GM19193 (cell line): ENCODE data around the gene CREG2.

Experiments used
- POLR2A ChIP-seq: IDR thresholded peaks from 4 replicates; pipeline ENCODE4 v1.6.1; 2011; ENCODE audit not compliant: insufficient read depth, insufficient read length; ENCODE audit errors: extremely low read depth

CREG2 gene

DNA sequence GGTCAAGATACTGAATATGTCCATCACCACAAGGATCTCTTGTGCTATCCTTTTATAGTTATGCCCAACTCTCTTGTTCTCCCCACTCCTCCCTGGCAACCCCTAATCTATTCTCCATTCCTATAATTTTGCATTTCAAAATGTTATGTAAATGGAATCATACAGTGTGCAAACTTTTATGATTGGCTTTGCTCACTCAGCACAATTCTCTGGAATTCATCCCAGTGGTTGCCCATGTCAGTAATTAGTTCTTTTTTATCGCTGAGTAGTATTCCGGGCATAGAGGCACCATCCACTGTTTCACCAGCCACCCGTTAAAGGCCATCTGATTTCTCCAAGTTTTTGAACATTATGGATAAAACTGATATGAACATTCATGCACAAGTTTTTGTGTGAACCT, 40.4 kb downstream of the CREG2 start:
- no peak for TF ChIP-seq POLR2A

DNA sequence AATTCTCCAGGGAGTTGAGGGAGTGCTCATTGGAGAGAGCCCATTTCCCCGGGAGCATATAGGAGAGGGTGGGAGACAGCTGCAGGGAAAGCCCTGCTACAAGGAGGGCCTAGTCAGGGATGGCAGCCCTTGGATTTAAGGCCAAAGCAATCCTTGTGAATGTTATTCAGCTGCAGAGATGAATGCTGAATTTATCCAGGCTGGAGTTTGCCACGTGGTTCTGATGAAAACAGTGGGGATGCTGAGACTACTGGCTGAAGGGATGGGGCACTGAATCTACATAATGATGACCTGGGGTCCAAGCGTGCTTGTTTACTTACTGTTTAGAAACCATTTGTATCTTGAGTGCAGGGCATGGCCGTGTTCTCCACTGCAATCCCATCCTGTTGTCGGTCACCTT, 43.2 kb downstream of the CREG2 start:
- no peak for TF ChIP-seq POLR2A

DNA sequence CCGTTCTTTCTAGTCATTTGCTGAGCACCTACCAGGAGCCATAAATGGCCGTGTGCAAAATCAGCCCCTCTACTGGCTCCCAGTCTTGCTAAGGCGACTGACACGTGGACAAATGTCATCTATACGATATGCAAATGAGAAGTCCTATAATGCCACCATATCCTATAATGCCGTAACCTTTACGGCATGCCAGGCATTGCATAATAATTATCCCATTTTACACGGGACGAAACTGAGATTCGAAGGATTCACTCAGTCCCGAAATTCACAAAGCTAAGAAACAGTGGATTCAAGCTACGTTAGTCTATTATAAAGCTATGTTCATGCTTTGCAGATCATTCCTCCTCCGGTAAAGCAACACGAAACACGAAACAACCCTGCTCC, 44.7 kb downstream of the CREG2 start:
- no peak for TF ChIP-seq POLR2A

DNA sequence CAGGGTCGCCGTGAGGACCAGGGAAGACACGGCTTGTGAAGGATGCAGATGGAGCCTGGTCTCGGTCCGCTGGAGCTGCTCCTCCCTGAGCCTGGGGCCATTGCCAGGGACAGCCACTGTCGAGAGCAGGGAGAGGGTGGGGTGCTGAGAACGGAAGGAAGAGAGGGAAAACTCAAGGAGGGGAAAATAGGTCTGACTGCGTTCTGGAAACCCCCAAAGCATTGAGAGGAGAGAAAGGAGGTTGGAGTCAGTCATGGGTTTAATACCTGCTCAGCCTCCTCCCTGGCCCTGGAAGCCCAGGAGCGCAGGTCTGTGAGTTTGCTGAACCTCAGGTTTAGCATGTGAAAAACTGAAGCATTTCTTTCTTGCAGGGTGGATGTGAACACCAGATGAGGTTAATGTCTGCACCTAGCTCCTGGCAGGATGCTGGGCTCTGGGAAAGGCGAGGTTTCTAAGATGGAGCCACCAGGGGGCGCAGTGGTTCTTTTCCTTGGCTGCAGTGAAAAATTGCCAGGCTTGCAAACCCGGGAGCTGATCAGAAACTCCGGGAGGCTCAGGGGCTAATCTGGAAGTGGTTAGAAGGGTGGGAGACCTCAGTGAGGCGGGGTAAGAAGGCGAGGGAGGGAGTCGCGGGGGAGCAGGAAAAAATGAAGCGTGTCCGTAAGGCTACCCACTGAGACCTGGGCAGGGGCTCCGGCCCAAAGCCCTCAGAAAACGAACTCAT, 45.2 kb downstream of the CREG2 start:
- no peak for TF ChIP-seq POLR2A

DNA sequence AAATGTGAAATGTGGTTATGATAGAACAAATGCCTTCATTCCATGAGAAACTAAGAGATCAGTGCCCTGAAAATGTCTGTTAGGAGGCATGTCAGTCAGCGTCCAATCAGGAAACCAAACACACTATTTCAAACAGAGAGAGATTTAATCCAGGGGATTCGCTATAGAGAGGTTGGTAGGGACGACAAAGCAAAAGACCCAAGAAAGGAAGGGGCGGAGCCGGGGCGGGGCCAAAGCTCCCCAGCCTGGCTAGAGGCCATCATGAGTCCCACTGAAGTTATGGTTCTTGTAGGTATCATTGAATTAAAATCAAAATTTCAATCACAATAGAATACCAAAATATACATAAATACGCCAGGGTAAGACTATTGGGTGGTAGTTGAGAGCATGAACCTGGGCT, 45.9 kb downstream of the CREG2 start:
- TF ChIP-seq POLR2A: no peak

DNA sequence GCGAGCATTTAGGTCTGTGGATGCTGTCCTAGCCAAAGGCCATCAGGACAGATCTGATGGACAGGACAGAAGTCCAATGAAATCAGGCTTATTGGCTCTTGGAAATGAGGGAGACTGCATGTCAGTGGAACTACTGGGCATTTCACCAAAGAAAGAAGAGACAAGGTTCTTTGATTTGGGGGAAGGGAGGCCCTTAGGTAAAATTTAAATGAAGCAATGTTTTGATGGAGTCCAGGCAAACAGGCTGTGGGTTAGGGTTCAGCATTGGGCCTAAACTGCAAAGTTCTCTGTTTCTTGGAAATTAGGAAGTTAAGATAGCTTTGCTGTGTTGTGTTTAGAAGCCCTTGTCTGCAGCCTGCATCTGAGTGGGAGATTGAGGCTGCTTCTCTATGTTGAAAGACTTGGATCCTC, 47.2 kb downstream of the CREG2 start:
- TF ChIP-seq POLR2A: no peak

DNA sequence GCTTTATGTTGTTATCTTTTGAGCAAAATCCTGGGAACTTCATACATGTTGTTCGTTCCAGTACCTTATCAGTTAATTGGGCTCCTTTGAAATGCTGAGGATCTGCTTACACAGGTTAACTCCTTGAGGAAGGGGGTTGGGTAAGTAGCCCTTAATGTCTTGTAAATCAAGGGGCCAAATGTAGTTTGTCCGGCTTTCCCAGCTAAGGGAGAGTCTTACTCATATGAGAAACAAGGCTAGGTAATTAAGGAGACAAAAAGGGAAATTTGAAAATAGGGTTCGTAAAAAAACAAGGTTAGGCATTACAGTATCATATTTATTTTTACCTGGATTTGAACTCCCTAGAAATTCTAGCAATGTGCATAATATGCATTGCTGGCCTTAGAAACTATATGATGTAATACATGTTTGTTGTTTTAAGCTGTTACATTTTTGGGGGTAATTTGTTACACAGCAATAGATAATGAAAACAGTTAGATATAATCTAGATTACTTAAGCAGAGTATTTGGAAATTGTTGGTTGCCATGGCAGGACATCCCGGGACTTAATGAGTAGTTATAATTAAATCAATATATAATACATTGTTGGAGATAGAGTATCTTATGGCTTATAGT, 47.9 kb downstream of the CREG2 start:
- TF ChIP-seq POLR2A: no peak

DNA sequence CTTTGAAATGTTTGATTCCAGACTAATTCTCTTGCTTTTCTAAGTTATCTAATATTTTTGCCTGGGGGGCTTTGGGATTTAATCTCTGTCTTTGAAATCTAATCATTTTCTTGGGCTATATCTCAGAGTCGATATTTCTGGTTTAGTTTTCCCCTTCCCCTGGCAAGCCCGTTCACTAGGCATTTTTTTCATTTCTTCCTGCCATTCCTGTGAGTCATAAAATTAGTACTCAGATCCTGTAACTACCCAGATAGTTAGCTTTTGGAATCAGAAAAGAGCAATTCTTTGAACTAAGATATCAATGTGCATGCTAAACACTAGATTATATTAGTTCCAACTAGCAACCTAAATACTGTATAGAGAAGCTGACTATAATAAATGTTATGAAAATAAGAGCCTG, 49.4 kb downstream of the CREG2 start:
- TF ChIP-seq POLR2A: no peak

DNA sequence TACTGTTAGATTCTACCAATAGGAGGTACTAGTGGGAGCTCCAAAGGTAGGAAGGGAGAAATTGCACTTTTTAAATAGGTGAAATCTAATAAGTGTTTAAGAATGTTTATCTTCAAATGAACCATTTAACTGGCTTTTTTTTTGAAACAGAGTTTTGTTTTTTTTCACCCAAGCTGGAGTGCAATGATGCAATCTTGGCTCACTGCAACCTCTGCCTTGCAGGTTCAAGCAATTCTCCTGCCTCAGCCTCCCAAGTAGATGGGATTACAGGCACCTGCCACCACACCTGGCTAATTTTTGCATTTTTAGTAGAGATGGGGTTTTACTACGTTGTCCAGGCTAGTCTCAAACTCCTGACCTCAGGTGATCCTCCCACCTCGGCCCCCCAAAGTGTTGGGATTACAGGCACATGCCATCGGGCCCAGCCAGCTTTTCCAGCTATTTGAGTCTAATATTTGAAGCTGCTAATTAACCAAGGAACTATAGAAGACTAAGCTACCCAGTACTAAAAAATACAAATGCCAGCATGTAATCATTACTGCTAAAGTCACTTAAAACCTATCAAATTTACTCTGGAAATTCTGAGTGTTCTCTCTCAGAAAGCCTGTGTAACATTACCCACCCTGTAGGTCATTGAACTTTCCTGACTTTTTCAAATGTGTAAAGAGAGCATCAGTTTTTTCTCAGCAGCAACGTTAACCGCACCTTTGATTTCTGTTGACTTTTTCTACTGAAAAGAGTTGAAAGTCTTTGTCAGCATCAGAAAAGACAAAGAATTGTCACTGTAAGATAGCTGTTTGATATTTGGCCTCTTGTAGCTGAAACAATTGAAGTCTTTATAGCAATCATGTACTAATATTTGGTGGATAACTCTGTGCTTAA, 54.2 kb downstream of the CREG2 start:
- TF ChIP-seq POLR2A: no peak

DNA sequence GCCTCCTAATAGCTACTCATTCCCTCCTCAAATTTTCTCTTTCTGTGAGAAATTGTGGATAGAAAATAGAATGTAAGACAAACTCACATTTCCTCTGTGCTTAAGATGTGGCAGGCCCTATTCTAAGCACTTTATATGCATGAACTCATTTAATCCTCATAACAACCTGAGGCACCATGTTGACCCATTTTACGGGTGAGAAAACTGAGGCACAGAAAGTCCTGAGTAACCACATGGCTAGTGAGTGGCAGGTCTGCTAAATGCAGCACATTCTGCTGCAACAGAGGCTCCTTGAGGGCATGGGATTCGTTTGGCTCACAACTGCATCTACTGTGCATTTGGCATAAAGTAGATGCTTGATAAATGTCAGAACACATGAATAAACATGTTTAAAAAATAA, 56.1 kb downstream of the CREG2 start:
- no peak for TF ChIP-seq POLR2A

DNA sequence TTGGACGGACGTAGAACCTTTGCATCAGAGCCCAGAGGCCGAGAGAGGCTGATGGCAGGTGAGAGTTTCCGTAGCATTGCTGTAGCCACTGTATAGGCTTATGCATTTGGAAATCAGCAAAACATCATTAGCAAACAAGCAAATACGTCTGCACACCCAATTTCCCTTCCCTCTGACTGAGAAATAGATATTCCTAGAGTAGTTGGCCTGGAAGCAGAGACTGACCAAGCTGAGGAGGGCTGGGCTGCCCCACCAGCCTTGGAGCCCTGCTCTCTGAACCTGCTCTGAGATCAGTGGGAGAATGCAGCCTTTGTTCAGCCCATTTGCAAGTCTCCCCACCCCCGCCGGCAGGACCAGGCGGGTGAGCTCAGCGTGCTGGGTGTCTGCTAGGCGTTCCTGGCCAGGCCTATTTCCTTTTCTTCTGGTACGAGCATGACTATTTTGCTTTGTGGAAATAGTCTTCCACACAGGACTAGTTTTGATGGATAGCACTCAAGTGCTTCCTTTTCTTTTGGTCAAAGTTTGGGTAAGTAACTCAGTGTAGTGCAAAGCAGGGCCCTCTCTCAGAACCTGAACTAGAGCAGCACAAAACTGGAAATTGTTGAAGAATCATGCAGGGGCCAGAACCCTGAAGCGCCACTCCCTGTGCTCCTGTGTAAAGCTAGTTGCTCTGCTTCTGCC, 56.9 kb downstream of the CREG2 start:
- TF ChIP-seq POLR2A: no peak

DNA sequence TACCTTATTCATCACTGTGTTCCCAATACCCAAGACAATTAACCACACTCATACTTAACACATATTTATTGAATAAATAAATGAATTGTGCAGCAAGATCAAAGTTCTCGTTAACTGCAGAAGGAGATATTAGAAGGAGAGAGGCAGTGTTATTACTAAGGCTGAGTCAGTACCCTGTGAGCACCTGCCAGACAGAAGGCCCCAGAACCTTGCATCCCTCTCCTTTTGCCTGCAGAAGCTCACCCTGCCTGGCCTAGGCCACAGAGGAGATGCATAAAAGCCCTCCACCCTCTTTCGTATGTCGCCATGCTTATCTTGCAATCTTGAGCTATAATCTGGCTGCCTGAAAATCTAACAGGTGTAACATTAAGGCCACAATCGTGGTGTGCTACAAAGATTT, 58.3 kb downstream of the CREG2 start:
- no peak for TF ChIP-seq POLR2A

DNA sequence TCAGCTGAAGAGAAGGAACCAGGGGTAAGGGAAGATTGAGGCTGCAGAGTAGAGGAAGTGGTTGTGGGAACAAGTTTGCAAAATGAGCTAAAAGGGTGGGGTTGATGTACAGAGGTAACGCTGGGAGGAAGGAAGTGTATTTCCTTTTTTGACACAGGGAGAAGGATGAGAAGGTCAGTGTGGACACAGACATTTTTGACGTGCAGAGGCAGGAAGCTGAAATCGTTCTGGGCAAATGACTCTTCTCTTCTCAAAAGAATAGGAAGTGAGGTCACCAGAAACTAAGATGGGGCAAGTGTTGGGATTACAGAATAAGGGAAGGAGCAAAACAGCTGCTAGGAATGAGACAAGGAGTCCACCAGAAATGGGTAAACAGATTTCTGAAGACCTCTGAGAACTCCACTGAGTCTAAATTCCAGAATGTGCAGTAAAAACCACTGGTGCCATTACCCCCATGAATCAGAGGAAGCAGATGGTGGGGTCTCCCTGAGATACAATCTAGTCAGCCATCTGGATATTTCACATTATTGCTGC, 58.8 kb downstream of the CREG2 start:
- TF ChIP-seq POLR2A: no peak

DNA sequence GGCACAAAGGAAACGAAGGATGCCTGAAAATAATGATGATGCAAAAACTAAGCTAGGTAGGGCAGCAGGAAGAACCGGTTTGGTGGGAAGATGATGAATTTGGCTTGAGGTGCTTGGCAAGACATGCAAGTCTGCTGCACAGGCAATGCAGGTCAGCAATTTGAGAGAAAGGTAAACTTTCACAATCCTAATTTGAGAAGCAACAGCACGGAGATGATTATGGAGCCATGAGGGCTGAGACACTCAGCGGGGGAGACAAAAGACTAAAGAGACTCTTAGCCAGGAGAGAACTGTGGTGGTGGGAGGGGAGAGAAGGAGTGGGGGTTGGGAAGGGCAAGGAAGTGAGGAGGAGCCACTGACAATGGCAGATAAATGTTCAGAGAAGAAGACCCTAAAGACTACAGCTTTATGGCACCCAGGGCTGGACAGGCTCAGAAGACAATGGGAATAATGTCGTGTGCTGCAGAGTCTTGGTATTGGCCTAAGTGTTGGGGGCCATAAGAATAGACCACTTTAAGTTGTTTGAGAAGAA, 59.4 kb downstream of the CREG2 start:
- TF ChIP-seq POLR2A: no peak

DNA sequence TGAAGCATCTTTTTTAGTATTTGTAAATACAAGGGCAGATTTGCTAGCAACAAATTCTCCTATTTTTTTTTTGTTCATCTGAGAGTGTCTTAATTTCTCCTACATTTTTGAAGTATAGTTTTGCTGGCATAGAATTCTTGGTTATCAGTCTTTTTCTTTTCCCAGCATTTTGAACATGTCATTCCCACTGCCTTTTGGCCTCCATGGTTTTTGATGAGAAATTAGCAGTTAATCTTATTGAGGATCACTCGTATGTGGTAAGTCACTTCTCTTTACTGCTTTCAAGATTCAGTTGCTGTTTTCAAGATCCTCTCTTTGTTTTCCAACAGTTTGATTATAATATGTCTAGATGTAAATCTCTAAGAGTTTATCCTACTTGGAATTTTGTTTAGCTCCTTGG, 61.9 kb downstream of the CREG2 start:
- no peak for TF ChIP-seq POLR2A
